Measurements from ENCODE around the gene LCE5A. TPM values are rescaled to one million over a fixed set of nuclear protein-coding genes. Genes with fewer than 3 reads are reported as not detected.
"Not testable (repeated sequence)": the region's sequence is repeated elsewhere in the genome, so short reads cannot be mapped to it uniquely, and the experiment has no call there.

LCE5A gene
- total RNA-seq, result not detected

- no peak for DNase-seq
Observed at GRCh38 chr1:152510503-152510902, at the start of gene LCE5A. Gene LCE5A (plus strand): TSS chr1:152510803. CDS start chr1:152511535, 732 bp downstream.

GRCh38 chr1:152461544-152461943, 49.1 kb upstream of the LCE5A start:
- no peak for DNase-seq

- DNase-seq, result no peak
Observed at GRCh38 chr1:152462636-152463035, 48.0 kb upstream of the LCE5A start.

- DNase-seq, result no peak
Observed at GRCh38 chr1:152466217-152466616, 44.4 kb upstream of the LCE5A start.

GRCh38 chr1:152473887-152474537, 36.6 kb upstream of the LCE5A start:
- DNase-seq, result no peak

GRCh38 chr1:152479792-152480595, 30.6 kb upstream of the LCE5A start:
- DNase-seq, result no peak

GRCh38 chr1:152481869-152482664, 28.5 kb upstream of the LCE5A start:
- DNase-seq, result no peak

GRCh38 chr1:152486400-152487006, 24.1 kb upstream of the LCE5A start:
- DNase-seq, result no peak

GRCh38 chr1:152487871-152488270, 22.7 kb upstream of the LCE5A start:
- no peak for DNase-seq

- DNase-seq, result not testable (repeated sequence)
Observed at GRCh38 chr1:152491537-152491936, 19.1 kb upstream of the LCE5A start.

- DNase-seq, result no peak
Observed at GRCh38 chr1:152495066-152495675, 15.4 kb upstream of the LCE5A start.

- no peak for DNase-seq
Observed at GRCh38 chr1:152497273-152497672, 13.3 kb upstream of the LCE5A start.

GRCh38 chr1:152501704-152502103, 8.9 kb upstream of the LCE5A start:
- no peak for DNase-seq

GRCh38 chr1:152502496-152503180, 8.0 kb upstream of the LCE5A start:
- DNase-seq, result no peak

- no peak for DNase-seq
Observed at GRCh38 chr1:152505083-152505482, 5.5 kb upstream of the LCE5A start.

GRCh38 chr1:152506899-152507498, 3.6 kb upstream of the LCE5A start:
- no peak for DNase-seq

GRCh38 chr1:152511596-152511995, 993 bp downstream of the LCE5A start:
- no peak for DNase-seq

GRCh38 chr1:152513081-152513480, 2.5 kb downstream of the LCE5A start:
- DNase-seq, result no peak

- DNase-seq, result no peak
Observed at GRCh38 chr1:152514715-152515433, 4.3 kb downstream of the LCE5A start.

- no peak for DNase-seq
Observed at GRCh38 chr1:152515434-152515783, 4.8 kb downstream of the LCE5A start.

- no peak for DNase-seq
Observed at GRCh38 chr1:152516082-152516481, 5.5 kb downstream of the LCE5A start.

Measured in occipital lobe (tissue), 2 donors.